Peyer's patch (tissue), 4 donors: ENCODE measurements around the gene GALNT12. TPM values are rescaled to one million over a fixed set of nuclear protein-coding genes. Genes with fewer than 3 reads are reported as not detected.

Experiments used
- DNase-seq, 3 donors: peaks; one replicate each; pipeline ENCODE4 v3.0.0-alpha.2; 2017 to 2019
- H3K27ac ChIP-seq, 4 donors: fragments of 200-600 bp; sonication (generic); one replicate each; pipeline ENCODE4 v1.5.1; 2016 to 2019
- H3K27me3 ChIP-seq, 2 donors: fragments of 200-600 bp; sonication (generic); one replicate each; pipeline ENCODE4 v1.5.1; 2019
- H3K36me3 ChIP-seq, 3 donors: fragments of 200-600 bp; sonication (generic); one replicate each; pipeline ENCODE4 v1.5.1; 2016 to 2019
- H3K4me1 ChIP-seq, 4 donors: fragments of 200-600 bp; sonication (generic); one replicate each; pipeline ENCODE4 v1.5.1; 2016 to 2019
- H3K4me3 ChIP-seq, 4 donors: fragments of 200-600 bp; sonication (generic); 1 replicate in 3 of 4; 2 replicates in 1 of 4; pipeline ENCODE4 v1.5.1; 2016 to 2019; ENCODE audit warnings: mild to moderate bottlenecking in 1 of 4
- H3K9me3 ChIP-seq, 4 donors: fragments of 200-600 bp; sonication (generic); one replicate each; pipeline ENCODE4 v1.5.1; 2016 to 2019; ENCODE audit warnings: mild to moderate bottlenecking in 1 of 4
- CTCF ChIP-seq, 6 experiments: fragments of 450-650 bp in 4 of 6; fragments of 200-600 bp in 2 of 6; sonication (generic) in 1 of 6; IDR thresholded peaks; one replicate each; pipeline ENCODE4 v1.5.1; 2017 to 2019; ENCODE audit warnings: antibody characterized with exemption in 6 of 6, mild to moderate bottlenecking in 3 of 6, moderate library complexity in 1 of 6
- POLR2A ChIP-seq, 2 donors: fragments of 450-650 bp; IDR thresholded peaks; one replicate each; pipeline ENCODE4 v1.5.1; 2017; ENCODE audit warnings: antibody characterized with exemption in 2 of 2, mild to moderate bottlenecking in 2 of 2, moderate library complexity in 2 of 2
- total RNA-seq, 4 donors: library from RNA; depleted of rRNA; stranded (reverse); fragments of >200 nt; gene quantifications; one replicate each; pipeline ENCODE4 v1.1.0, GENCODE V29; 2016

The GALNT12 gene
- total RNA-seq, 4 donors from 2014 or later = 73.6 to 118 (median 93.0) TPM

GRCh38 chr9:98794802-98795201 is 12.7 kb upstream of the GALNT12 start:
- H3K27me3 ChIP-seq = no peaks in the 10 kb centered on the region
- H3K27ac ChIP-seq = no peak overlapping the region
- H3K9me3 ChIP-seq = no peaks in the 10 kb centered on the region
- H3K4me1 ChIP-seq = peaks cover 0 to 25% (median 3%) of the 10 kb centered on the region in 4 donors
- H3K4me3 ChIP-seq = no peak overlapping the region
- DNase-seq = peak in 1 of 3 donors; percentile 31
- H3K36me3 ChIP-seq = peaks cover 0 to 7% (median 0%) of the 10 kb centered on the region in 3 donors
- TF ChIP-seq CTCF (IDR thresholded peaks at IDR 0.05) (no peak), POLR2A (IDR thresholded peaks at IDR 0.05) (no peak)

GRCh38 chr9:98795295-98795955 is 12.0 kb upstream of the GALNT12 start:
- DNase-seq = peak in 1 of 3 donors; percentile 38
- H3K36me3 ChIP-seq = peaks cover 0 to under 1% (median 0%) of the 10 kb centered on the region in 3 donors
- H3K4me1 ChIP-seq = peaks cover 0 to 25% (median 3%) of the 10 kb centered on the region in 4 donors
- H3K9me3 ChIP-seq = no peaks in the 10 kb centered on the region
- no peak overlapping the region for H3K27ac ChIP-seq
- H3K27me3 ChIP-seq = no peaks in the 10 kb centered on the region
- TF ChIP-seq POLR2A (IDR thresholded peaks at IDR 0.05) (no peak), CTCF (IDR thresholded peaks at IDR 0.05) (no peak)
- H3K4me3 ChIP-seq = peak overlapping the region; percentile 60 to 88 (median 80)

- Histone ChIP-seq H3K36me3 (no peaks in the 10 kb centered on the region), H3K4me3 (peak overlapping the region; percentile 60 to 88 (median 80)), H3K9me3 (no peaks in the 10 kb centered on the region), H3K27me3 (no peaks in the 10 kb centered on the region), H3K27ac (peak overlapping the region; percentile 47 to 71 (median 61)), H3K4me1 (peaks cover 0 to 25% (median 3%) of the 10 kb centered on the region in 4 donors)
- peak in 1 of 3 donors; percentile 57 for DNase-seq
- TF ChIP-seq POLR2A (IDR thresholded peaks at IDR 0.05) (no peak), CTCF (IDR thresholded peaks at IDR 0.05) (no peak)
These were observed 11.5 kb upstream of the GALNT12 start for GRCh38 chr9:98795970-98796363.

- peak within 1 kb of the TSS; percentile 59 to 78 (median 70) for H3K27ac ChIP-seq
- no peaks in the 10 kb centered on the region for H3K9me3 ChIP-seq
- H3K4me3 ChIP-seq = peak within 1 kb of the TSS; percentile 60 to 88 (median 80)
- H3K27me3 ChIP-seq = no peaks in the 10 kb centered on the region
- no peaks in the 10 kb centered on the region for H3K36me3 ChIP-seq
- TF ChIP-seq CTCF (IDR thresholded peaks at IDR 0.05) (peak; percentile 41 to 90 (median 58)), POLR2A (IDR thresholded peaks at IDR 0.05) (peak in 1 of 2 donors; percentile 51)
- DNase-seq = peak; percentile 79 to 92 (median 89)
- peaks cover 0 to 22% (median 3%) of the 10 kb centered on the region in 4 donors for H3K4me1 ChIP-seq
These were observed 10.9 kb upstream of the GALNT12 start, which contains the start of gene ANKS6 for GRCh38 chr9:98796364-98797101. ANKS6 (minus strand) TSS chr9:98796555; CDS start chr9:98796491, 64 bp downstream.

- DNase-seq = peak in 1 of 3 donors; percentile 15
- Histone ChIP-seq H3K36me3 (no peaks in the 10 kb centered on the region), H3K9me3 (no peaks in the 10 kb centered on the region), H3K4me1 (peaks cover 0 to 15% (median 3%) of the 10 kb centered on the region in 4 donors), H3K27ac (no peak overlapping the region), H3K27me3 (no peaks in the 10 kb centered on the region), H3K4me3 (no peak overlapping the region)
- TF ChIP-seq CTCF (IDR thresholded peaks at IDR 0.05) (no peak), POLR2A (IDR thresholded peaks at IDR 0.05) (no peak)
These were observed 10.0 kb upstream of the GALNT12 start for GRCh38 chr9:98797491-98797890.
